HTERT RPE-1 (cell line): ENCODE data around the gene CCNK.

Experiments
- in situ Hi-C: fragments of 300-500 bp; cut with MboI; formaldehyde crosslinking; loops from 4 replicates; pipeline ENCODE4 v1.14.3; 2020; ENCODE audit warnings: low sequenced_read_pairs

The CCNK gene

DNA sequence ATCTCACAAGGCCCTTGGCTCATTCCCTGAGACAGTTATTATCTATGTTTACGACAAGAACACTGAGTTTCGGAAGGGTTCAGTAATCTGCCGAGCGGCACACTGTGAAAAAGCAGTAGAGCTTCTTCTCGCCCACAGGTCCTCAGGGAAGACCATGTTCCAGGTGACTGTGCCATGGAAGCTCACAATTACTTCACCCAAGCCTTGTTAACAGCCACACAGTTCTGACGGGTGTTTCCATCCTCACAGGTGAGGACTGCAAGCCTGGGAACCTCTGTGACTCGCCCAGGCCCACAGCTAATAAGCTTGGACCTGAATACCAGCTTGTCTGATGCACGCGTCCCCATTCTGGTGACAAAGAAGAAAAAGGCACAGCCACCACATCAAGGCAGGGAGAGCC lies 15.9 kb upstream of the CCNK start:
- in situ Hi-C loops = no loop called here

DNA sequence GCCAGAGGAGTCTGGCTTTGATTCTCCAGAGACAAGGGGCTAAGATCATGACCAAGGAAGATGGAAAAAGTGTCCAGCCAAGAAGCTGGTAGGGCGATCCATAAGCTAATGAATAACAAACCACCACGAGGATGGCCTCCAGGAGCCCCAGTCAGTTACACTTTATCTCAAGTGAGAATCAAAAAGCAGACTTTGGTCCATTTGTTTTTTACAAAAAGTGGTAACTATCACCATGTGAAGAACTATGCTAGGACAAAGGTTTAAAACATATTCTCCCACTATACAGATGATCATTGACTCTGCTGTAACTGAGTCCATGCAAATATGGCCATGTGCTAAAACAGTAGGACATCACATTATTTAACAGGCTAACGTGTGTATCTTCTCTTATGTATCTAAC lies 14.5 kb upstream of the CCNK start:
- in situ Hi-C loops = no loop called here

DNA sequence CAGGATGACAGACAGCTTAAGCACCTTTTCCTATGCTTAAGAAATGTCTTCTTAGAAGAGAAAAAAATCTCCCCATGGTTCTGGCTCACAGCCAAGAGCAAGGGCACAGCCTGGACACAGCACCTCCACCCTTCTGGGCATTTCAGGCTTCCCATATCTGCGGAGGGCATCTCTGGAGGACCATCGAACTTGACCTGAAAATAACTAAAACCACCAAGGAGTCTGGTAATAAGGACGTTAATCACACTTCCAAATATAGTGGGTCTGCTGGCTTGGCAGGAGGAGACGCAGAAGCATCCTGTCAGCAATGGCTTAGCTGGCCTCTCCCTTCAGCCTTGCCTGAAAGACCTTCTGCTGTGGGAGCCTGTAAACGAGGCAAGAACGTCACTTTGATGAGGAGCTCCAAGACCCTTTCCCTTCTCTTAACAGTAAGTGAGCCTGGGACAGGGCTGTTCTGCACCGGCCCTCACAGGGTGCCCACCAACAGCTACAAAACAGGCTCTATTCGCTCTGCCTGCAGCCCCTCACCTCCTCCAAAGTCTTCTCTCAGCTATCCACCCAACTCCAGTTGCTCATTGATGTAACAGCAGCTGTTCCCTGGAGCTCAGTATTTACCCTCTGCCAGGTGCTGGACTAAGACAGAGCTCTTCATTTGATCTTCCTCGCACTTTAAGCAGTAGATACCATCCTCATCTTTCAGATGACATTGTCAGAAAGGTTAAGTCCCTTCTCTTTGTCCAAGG lies 13.7 kb upstream of the CCNK start:
- in situ Hi-C loops = no loop called here

DNA sequence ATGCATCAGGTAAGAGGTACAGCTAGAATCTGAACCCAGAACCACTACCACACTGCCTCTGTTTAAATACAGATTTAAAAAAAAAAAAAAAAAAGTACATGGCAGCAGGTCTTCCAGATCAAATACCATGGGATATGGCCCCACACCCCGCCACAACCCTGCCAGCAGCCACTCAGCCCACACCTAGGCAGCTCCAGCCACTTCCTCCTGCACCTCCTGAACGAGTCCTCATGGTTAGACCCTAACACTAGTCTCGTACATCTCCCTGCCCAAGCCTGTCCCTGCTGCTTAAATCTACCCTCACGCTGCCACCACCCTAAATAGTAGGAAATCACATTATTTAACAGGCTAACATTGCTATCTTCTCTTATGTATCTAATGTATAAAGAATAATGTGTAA lies 13.1 kb upstream of the CCNK start:
- in situ Hi-C loops = no loop called here

DNA sequence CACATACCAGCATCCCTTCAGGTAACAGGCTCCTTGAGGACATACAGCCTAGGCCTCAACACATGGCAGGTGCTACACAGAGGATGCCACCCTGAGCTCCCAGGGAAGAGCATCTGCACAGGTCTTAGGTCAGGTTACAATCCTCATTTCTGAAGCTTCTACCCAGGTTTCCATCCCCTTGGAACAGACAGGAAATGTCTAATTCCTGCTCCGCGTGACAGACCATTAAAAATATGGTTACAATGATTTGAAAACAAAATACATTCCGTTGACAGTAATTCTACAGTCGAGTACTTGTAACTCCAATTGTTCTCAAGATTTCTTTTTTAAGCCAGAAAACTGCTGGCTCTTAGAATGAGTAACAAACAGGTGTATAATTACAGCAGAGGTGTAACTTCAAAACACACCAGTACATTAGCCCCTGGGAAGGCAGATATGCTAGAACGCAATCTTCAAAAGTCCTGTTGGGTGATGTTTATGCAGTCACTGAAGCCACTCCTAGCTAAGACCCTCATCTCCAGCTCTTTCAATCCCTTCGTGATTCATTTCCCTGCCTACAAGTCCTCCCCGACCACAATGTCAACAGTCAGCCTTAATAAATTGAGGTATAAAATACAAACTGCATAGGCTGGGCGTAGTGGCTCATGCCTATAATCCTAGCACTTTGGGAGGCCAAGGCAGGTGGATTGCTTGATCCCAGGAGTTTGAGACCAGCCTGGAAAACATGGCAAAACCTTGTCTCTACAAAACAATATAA lies 12.2 kb upstream of the CCNK start:
- in situ Hi-C loops = no loop called here

DNA sequence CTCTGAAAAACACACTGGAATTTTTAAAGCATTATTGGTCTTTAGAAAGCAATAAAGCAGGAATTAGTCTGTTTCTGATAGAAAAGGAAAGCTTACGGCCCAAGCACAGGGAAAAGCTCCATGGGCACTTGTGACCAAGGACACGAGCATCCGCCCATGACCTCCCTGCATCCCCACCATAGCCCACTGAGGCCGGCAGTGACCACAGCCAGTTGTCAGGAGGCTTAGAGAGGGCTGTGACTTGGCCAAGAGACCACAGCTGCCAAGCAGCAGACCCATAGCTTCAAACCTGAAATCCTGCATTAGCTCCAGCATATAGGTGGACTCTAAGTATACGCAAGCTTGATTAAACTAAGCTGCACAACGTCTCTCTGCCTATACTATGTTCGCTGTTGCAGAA lies 9.5 kb upstream of the CCNK start:
- in situ Hi-C loops = no loop called here

DNA sequence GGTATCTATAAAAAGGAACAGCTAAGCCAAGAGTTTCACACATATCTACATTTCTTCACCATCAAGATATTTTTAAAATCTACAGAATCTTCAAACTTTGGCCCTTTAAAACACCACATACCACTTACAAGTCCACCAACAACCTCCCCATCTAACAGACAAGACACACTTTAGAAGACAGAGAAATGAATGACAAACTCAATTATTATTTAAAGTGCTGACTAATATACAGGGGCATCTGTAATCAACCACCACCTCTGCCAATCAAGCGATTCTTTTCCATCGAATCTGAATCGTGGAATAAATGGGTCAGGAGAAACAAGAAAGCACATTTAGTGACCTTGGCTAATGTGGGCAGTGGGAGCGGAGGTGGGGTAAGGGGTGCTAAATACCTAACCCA lies 8.3 kb upstream of the CCNK start:
- in situ Hi-C loops = no loop called here

DNA sequence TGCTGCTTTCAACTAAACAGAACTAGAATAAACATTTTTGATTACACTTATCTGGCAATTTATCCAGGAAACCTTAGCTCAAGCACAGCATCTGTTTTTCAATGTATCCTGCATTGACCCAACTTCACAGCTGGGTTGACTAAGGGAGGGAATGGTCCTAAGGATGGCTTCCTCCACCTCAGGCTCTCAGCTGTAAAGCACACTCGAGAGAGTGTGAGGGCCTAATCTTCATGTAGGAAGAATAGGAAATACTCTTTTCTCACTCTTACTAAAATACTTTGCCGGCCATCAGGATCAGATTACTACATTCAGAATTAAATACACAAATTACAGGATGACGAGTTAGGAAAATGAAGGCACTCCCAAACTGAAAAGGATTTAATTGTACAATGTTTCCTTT lies 7.8 kb upstream of the CCNK start:
- in situ Hi-C loops = no loop called here

DNA sequence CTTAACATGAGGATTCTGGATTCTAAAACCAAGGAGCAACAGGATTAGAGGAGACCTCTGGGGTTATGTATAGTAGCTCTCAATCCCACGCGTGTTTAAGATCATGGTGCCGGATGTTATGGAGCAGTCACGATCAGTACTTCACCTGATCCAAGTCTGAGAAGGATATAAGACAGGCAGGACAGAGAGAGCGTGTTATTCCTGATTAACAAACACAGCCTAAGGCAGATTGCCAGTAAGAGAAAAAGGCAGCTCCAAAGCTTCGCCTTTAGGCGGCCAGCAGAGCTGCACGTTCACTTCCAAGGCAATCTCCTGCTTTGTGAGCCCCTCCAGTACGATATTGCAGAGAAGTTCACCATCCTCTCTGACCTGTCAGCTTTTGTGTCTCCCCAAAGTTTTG lies 6.0 kb upstream of the CCNK start:
- in situ Hi-C loops = no loop called here

DNA sequence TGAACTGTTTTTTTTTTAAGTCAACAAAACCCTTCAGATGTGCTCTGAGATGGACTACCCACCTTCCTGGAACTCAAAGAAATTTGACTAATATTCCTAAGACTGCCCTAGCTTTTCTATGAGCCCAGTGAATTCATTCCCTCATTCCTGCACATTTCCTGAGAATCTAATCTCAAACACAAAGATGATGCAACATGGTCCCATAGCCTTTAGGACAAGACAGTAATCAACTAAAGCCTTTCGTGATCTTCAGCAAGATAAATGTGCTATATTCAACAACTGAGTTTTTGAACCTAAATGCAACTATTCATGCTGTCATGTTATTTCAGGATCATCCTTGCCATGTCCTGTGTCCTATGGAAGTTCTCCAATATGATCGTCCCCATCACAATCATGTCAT lies 5.5 kb upstream of the CCNK start:
- in situ Hi-C loops = no loop called here

DNA sequence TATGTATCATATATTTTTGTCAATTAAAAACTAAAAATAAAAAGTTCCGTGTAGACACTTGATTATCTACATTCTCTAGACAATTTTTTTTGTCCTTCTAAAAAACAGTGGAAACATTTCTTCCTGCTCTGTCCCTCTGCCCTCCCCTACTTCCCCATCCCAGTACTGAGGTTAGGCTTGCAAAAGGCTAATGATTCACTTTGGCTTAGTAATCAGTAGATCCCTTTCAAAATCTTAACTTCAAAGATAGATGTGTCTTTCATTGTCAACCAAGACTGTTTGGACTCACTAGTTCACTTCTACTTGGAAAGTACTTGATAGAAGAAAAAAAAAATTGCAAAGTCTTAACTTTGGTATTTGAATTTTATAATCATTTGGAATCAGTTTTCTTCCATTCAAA lies 4.3 kb upstream of the CCNK start:
- in situ Hi-C loops = no loop called here

DNA sequence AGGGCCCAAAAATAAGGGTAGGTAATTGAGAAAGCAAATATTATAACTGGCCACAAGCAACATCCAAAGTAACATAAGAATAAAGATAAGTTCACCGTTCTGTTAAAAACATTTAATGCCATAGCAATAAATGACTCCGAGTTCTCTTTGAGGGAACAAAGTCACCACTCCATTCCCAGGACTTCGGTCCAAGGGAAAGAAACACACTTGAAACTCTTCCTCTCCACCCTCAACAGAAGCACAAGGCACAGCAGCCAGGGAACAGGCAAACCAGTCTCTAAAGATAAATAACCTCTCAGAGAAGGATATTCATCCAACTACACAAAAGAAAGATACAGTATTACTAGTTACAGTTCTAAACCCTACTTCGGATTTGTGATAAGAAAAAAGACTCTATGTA lies 3.1 kb upstream of the CCNK start:
- in situ Hi-C loops = no loop called here

DNA sequence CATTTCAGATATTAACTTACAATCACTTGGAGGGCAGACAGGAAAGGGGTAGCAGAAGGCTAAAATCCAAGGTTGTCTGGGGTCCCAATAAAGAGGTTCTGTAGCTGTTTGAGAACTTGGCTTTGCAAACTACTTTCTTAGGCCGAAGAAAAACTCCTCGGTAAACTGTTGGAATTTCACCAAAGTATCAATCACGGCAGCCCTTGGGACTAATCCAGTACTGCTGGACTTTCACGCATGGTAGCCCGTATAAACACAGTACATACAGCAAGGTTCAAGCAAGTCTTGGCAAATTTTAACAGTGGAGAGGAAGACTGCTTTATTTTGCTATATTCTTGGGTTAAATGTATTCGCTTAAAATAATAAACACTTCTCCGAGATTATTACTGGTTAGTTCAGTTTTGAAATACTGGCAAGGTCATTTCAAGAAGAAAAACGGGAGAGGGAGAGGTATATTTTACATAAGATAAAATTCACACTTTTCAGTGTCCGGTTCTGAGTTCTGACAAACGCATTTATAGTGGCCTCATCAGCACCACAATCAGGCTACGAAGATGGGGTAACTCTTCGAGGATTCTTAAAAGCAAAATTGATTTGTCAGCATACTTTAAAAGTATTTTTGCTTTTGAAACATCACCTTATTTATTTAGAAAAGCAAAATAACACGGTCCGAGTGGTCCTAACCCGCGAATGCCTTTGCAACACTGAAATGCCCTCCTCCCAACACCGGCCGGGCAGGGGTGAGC lies 1.9 kb upstream of the CCNK start:
- in situ Hi-C loops = no loop called here

DNA sequence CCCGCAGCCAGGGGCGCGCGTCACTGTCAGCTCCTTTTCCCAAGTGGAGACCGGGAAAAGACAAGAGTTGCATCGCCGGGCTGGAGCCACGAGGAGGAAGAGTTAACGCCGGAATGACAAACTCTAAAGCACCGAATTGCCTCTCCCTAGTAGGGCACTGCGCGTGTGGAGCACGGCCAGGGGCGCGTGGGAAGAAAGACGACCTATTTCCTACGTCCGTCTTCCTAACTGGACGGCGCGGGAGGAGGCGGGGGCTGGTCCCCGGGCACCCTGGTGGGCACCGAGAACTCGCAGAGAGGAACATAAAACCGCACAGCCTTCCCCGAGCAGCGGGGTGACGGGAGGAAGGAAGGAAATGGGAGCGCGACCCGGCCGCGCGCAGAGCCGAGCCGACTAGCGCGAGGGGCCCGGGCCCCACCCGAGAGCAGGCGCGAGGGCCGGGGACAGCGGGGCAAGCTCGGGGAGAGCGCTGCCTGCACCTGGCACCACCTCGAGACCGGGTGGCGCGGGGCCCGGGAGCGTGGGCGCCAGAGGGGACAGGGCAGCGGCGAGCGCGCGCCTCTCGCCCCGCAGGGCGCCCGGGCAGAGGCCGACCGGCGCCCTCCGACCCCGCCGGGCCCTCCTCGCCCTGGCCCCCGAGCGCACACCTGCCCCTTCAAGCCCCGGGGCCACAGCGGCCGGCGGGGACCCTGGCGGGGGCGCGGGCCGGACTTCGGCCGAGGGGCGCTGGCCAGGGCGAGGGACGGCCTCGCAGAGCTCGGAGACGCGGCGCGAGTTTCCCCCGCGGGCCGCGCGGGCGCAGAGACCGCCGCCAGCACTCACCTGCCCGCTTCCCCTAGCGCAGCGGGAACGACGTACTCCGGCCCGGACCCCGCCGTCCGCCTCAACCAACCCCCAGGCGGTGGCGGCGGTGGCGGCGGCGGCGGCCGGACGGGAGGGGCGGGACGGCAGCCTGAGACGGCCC lies 1.0 kb upstream of the CCNK start, which contains the start of gene SETD3:
Gene SETD3, minus strand, starts transcription at position 954 of the 964 bp plus-strand sequence. CDS start 15,054 bp downstream, outside the sequence.
- in situ Hi-C loops = no loop called here

DNA sequence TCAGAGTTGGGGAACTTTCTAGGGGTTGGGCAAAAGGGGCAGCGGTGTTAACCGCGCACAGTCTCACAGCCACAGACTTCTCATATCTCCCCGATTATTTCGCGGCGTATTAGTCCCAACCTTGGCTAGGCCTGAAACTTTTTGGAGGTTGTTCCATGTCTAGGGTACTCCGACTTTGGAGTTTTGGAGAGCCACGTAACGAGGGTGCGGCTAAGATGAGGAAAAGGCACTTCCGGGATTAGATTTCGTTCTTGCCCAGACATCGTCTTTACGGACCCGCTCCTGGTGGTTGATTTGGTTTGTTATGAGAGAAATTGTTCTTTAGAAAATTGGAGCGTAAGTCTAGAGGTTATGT lies 513 bp downstream of the CCNK start:
- in situ Hi-C loops = no loop called here

DNA sequence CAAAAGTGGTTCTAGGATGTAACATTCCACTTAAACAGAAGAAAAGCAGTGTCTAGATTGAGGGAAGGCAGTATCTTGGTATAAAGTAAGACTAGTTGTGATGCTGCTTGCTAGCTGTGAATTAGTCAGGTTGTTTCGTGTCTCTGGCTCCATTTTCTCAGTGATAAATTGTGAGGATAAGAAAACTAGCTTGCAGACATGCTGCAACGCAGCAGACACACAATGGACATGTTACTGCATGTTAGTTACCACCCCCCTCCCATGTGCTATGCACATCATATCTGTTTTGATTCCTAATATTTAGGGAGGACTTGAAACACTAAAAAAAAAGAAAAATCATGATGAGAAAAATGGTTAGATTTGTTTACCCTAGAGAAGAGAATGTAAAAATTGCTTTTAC lies 2.9 kb downstream of the CCNK start:
- in situ Hi-C loops = no loop called here

DNA sequence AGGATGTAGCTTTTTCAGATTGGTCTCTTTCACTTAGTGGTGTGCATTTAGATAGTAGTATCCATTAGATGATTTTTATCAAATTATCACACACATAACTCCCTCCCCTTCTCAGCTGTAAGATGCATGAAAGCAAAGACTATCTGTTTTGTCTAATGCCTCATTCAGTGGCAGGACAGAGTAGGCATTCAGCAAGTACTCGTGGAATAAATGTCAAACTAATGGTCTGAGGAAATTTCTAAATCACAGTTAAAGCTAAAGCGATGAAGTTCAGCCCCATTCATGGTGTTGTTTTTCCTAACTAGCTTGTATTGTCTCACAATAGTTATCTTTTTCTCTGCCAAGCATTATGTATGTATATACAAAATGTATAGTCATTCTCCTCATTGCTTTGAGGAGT lies 16.1 kb downstream of the CCNK start:
- in situ Hi-C loops = no loop called here

DNA sequence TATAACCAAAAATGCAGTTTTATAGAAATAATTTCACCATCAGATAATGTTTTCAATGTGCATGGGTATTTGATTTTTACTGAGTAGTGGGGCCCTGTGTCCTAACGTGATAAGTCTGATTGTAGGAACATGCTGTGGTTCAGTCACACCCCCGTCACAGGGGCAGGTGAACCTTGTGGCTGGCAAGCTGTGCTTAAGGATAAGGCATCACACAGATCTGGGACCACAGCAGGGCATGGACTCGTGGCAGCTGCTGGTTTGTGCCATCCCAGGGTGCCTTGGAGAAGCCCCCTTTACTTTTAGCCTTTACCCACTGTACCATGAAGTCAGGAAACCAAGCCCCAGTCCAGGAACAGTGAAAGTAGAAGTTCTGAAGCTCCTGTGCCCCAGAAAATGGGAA lies 16.7 kb downstream of the CCNK start:
- in situ Hi-C loops = no loop called here

DNA sequence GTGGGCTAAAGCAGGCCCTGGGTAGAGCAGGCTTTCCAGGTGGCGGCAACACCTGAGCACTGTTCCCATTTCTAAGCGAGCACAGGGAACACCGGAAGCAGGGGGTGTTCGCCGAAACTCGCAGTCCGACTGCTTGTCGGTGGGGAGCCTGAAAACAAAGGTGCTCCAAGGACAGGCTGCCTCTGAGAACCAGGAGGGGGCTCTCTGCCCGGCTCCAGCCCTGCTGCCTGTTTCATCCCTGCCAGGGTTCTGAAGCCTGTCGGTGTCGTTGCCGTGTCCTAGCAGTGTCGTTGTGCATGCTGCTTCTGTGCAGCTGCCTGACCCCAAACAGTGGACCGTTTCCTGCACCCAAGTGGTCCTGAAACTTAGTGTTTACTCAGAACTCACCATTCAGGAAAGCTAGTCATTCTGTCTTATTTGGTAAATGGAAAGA lies 21.8 kb downstream of the CCNK start:
- in situ Hi-C loops = no loop called here

DNA sequence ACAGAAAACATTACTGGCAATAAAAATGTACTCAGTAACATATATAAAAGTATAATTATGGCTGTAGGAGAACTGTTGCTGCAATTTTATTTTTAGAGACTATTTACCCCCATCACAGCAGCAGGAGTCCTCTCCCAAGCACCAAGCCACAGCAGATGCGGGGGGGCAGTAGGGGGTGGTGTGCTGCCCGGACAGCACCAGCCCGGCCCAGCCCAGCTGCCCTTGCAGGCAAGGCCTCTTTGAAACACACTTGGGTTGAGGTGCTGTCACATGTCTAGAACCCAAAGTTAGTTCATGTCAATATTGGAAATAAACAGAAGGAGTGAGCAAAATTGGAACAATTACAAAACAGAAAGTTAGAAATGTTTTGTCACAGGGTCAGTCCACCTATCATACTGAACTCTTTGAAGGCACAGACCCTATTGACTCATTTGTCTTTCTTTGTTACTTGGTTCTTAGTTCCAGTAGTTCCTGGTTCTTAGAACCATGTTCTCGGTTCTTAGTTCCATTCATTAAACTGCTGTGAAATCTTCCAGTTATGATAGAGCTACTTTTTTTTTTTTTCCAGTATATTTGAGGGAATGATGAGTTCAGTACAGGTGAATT lies 22.7 kb downstream of the CCNK start:
- in situ Hi-C loops = no loop called here
